Eye (tissue), 1 donor: ENCODE measurements around the gene CABLES1.
"Not testable (repeated sequence)": the region's sequence is repeated elsewhere in the genome, so short reads cannot be mapped to it uniquely, and the experiment has no call there.

Experiments used
- DNase-seq: peaks from one replicate; pipeline ENCODE4 v3.0.0-alpha.2; 2015

Gene CABLES1

GRCh38 chr18:23143016-23143814, 7.9 kb downstream of the CABLES1 start:
- DNase-seq = no peak

GRCh38 chr18:23143815-23144261, 8.6 kb downstream of the CABLES1 start:
- DNase-seq = peak; percentile 39

- DNase-seq = no peak
Measured at GRCh38 chr18:23144640-23145039, 9.4 kb downstream of the CABLES1 start.

GRCh38 chr18:23145621-23146020, 10.3 kb downstream of the CABLES1 start:
- no peak for DNase-seq

GRCh38 chr18:23146861-23147469, 11.7 kb downstream of the CABLES1 start:
- no peak for DNase-seq

GRCh38 chr18:23148382-23148781, 13.1 kb downstream of the CABLES1 start:
- no peak for DNase-seq

GRCh38 chr18:23149570-23149969, 14.3 kb downstream of the CABLES1 start:
- no peak for DNase-seq

GRCh38 chr18:23151414-23152099, 16.3 kb downstream of the CABLES1 start:
- DNase-seq = no peak

GRCh38 chr18:23154030-23154429, 18.7 kb downstream of the CABLES1 start:
- no peak for DNase-seq

- DNase-seq = no peak
Measured at GRCh38 chr18:23154823-23155500, 19.7 kb downstream of the CABLES1 start.

GRCh38 chr18:23155537-23155936, 20.3 kb downstream of the CABLES1 start:
- no peak for DNase-seq

GRCh38 chr18:23156134-23156533, 20.8 kb downstream of the CABLES1 start:
- DNase-seq = no peak

- DNase-seq = no peak
Measured at GRCh38 chr18:23158058-23158457, 22.8 kb downstream of the CABLES1 start.

- not testable (repeated sequence) for DNase-seq
Measured at GRCh38 chr18:23158884-23159283, 23.6 kb downstream of the CABLES1 start.

- DNase-seq = no peak
Measured at GRCh38 chr18:23159344-23159743, 24.1 kb downstream of the CABLES1 start.

- no peak for DNase-seq
Measured at GRCh38 chr18:23162473-23162872, 27.2 kb downstream of the CABLES1 start.

- no peak for DNase-seq
Measured at GRCh38 chr18:23163786-23164533, 28.7 kb downstream of the CABLES1 start.

- no peak for DNase-seq
Measured at GRCh38 chr18:23165271-23166068, 30.2 kb downstream of the CABLES1 start.

GRCh38 chr18:23166891-23167541, 31.7 kb downstream of the CABLES1 start:
- no peak for DNase-seq

GRCh38 chr18:23169673-23170044, 34.4 kb downstream of the CABLES1 start:
- no peak for DNase-seq

- no peak for DNase-seq
Measured at GRCh38 chr18:23170137-23170536, 34.9 kb downstream of the CABLES1 start.
